DND-41 (cell line): ENCODE data around the gene MOK.

Source experiments
- EZH2 ChIP-seq: IDR thresholded peaks from 3 replicates; pipeline ENCODE4 v1.6.1; 2012; ENCODE audit warnings: borderline replicate concordance, low read depth, mild to moderate bottlenecking, moderate library complexity, low read length, inconsistent platforms; ENCODE audit not compliant: severe bottlenecking
- TF ChIP-seq, protein P1 (sequence below): IDR thresholded peaks from 2 replicates; pipeline ENCODE4 v1.5.1; 2012; ENCODE audit warnings: borderline replicate concordance, low read length, moderate library complexity, mild to moderate bottlenecking; ENCODE audit not compliant: poor library complexity, severe bottlenecking; ENCODE audit errors: extremely low read depth

GRCh38 chr14:102230481-102231210 is 74.3 kb downstream of the MOK start:
- TF ChIP-seq, protein P1, sequence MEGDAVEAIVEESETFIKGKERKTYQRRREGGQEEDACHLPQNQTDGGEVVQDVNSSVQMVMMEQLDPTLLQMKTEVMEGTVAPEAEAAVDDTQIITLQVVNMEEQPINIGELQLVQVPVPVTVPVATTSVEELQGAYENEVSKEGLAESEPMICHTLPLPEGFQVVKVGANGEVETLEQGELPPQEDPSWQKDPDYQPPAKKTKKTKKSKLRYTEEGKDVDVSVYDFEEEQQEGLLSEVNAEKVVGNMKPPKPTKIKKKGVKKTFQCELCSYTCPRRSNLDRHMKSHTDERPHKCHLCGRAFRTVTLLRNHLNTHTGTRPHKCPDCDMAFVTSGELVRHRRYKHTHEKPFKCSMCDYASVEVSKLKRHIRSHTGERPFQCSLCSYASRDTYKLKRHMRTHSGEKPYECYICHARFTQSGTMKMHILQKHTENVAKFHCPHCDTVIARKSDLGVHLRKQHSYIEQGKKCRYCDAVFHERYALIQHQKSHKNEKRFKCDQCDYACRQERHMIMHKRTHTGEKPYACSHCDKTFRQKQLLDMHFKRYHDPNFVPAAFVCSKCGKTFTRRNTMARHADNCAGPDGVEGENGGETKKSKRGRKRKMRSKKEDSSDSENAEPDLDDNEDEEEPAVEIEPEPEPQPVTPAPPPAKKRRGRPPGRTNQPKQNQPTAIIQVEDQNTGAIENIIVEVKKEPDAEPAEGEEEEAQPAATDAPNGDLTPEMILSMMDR, result no peak
- TF ChIP-seq EZH2, result no peak
